Right lung (tissue), 5 donors: ENCODE results near the gene CES1. TPM values are rescaled to one million over a fixed set of nuclear protein-coding genes. Genes with fewer than 3 reads are reported as not detected.

ENCODE experiments used
- polyA plus RNA-seq, 5 donors: library from polyadenylated mRNA; unstranded; fragments of 120-200 nt; gene quantifications; one replicate each; pipeline versions ENCODE4 v1.2.1 to v1.2.3, GENCODE V29; 2013; ENCODE audit warnings: inconsistent platforms in 1 of 5, low replicate concordance in 1 of 5; ENCODE audit not compliant: insufficient read length in 5 of 5, insufficient read depth in 1 of 5

CES1 gene
- polyA plus RNA-seq, 5 donors = 91.7 to 129 (median 120) TPM

Other genes with a start within 250 kb of the CES1 start
- gene SLC6A2, start 177.1 kb downstream of the CES1 start, polyA plus RNA-seq = under 1 TPM in 2 of 5 donors, not detected in 3; 0.13 to 0.22 TPM
- under 1 TPM in 1 of 5 donors, not detected in 4; 0.09 TPM for gene CES5A, start 42.3 kb upstream of the CES1 start, polyA plus RNA-seq